Erythroblast (primary cell): ENCODE measurements around the gene SCUBE1.

ENCODE experiments used
- DNase-seq, 2 experiments: peaks; one replicate each; lab custom pipeline; 2025; lab: John Stamatoyannopoulos, UW
- GATA1 ChIP-seq: IDR thresholded peaks from 2 replicates; pipeline ENCODE4 v1.6.1; 2011; ENCODE audit warnings: low read depth, mild to moderate bottlenecking, control low read depth, low read length, moderate library complexity
- POLR2A ChIP-seq: IDR thresholded peaks from 2 replicates; pipeline ENCODE4 v1.6.1; 2011; ENCODE audit warnings: mild to moderate bottlenecking, low read length

Gene SCUBE1

DNA sequence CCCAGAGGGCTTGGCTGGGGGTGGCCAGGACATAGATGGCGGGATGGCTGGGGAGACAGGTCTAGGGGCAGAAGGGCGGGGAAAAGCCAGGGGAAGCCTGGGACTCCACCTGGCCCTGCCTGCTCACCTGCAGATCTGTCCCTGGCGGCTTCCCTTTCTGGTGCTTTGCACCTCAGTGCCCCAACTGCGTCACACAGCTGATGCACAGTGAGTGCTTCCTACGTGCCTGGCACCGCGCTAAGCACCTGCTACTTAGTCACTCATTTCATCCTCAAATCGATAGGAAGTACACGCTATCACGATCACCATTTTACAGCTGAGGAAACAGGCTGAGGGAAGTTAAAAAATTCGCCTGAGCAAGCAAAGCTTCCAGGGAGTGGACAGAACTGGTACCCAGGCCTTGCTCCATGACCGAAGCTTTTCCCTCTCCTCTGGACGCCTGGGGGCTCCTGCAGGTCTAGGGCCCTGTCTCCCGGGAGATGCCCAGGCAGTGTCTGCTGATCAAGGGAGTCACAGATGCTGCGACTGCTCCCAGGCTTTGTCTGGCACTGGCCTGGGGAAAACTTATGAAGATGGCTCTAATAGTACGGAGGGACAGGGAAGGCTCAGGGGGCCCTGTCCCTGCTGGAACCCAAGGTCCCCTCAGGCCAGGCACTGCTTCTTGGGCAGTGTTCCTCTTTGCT is 93.2 kb downstream of the SCUBE1 start:
- no peak for TF ChIP-seq POLR2A
- no peak for DNase-seq

DNA sequence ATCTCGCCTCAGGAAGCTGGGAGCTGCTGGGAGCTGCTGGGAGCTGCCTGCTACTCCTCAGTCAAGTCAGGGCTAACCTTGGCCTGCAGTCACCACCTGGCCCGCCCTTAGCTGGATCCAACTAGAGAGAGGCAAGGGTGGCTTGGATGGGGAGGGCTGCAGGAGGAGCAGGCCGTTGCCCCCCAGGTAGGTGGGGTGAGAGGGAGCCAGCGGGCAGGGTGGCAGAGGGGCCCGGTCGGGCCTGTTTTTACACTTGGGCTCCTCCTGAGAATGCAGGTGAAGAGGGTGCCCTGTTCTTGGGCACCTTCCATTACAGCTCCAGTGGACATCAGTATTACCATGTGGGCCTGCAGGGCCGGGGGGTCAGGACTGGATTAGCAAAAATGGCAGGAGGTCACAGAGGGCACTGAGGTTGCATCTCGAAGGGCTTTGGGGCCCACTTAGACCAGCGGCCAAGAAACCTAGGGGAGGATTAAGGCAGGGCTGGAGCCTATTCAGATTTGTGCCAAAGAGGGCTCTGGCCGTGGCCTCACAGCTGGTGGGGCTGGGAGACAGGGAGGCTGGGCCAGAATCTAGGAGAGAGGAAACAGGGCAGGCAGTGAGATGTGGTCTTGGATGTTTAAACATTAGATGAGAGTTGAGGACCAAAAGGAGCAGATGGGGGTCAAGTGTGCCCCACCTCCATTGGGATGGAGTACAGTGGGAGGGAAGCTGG is 95.5 kb downstream of the SCUBE1 start:
- no peak for DNase-seq
- no peak for TF ChIP-seq POLR2A
- no peak for TF ChIP-seq GATA1

DNA sequence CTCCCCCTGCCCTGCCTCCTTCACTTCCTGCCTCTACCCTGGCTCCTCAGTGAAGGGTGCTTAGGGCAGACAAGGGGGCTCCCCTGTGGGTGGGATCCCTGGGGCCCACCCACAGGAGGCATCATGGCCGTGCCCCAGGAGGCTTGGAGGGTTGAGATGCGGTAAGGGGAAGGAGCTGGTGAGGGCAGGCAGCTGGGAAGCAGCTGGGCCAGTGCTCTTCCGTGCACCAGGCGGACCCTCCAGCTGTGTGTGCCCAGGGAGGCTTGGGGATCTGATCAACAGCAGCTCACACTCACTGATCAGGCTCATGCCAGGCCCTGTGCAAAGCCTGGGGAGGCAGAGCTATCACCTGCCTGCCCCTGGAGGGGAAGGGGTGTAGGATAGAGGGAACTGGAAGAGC is 97.0 kb downstream of the SCUBE1 start:
- no peak for DNase-seq

DNA sequence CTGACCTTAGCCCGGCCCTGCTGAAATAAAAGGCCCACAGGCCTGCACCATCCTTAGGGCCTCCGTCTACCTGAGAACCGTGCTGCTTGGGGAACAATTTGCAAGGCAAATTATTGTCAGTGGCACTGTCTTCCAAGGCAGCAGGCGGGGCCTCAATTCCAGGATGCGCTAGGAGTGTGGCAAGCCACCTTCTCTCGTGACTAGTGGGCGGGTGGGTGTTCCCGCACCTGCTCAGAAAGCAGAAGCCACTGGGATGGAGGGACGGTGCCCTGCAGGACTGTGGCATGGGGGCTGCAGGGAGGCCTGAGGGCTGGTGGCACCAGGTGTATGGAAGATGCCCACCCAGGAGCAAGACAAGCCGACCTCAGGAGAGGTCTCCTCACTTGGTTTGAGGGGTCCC is 97.5 kb downstream of the SCUBE1 start:
- DNase-seq, result no peak
- TF ChIP-seq POLR2A (no peak), GATA1 (no peak)

More for the DNA sequence above, 97.0 kb downstream of the SCUBE1 start:
- TF ChIP-seq POLR2A (no peak), GATA1 (no peak)

DNA sequence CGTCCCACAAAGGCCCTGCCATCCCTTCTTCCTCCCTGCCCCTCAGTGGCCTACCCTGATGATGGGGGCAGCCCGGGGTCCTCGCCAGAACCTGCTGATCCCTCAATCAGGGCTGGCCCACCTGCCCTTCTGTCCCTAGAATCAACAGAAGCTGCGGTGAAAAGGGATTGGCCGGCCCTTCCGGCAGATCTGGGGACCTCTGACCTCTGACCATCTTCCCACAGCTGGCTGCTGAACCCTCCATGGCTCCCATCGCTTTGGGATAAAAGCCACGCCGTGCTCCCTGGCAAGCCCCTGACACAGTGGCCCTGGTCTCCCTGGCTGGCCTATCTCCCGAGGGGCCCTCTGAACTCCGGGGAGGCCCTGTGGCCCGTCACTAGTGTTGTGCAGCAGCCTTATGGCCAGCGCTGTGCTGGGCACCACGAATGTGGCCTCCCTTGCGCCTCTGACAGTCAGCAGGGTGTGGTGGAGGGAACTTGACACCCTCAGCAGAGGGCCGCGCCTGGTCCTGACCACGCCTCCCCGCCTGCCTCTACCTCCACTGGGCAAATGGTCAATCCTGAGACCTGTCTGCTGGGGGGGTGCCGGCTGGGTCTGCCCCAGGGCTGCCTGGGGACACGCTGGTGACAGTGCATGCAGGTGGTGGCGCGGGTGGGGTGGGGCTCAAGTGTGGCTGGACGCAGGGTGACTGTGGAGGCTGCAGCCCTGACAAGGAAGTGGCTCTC is 98.2 kb downstream of the SCUBE1 start:
- DNase-seq, result no peak
- TF ChIP-seq GATA1 (no peak), POLR2A (no peak)

DNA sequence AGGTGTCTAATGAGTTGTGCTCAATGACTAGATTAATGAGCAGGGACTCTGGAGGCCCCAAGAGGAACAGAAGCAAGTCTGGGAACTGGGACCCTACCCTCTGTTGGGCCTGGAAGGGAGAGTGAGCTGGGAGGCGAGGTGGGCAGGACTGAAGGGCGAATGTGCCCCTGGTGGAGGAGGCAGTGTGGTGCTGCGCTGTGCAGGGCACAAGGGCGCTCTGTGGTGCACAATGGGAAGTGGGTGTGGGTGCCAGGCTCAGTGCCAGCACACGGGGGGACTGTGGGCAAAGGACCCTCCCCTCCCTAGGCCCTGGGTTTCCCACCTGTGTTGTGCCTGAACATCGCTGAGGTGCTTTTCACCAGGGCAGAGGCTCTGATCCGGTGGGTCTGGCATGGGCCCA is 98.8 kb downstream of the SCUBE1 start:
- TF ChIP-seq GATA1 (no peak), POLR2A (no peak)
- no peak for DNase-seq

DNA sequence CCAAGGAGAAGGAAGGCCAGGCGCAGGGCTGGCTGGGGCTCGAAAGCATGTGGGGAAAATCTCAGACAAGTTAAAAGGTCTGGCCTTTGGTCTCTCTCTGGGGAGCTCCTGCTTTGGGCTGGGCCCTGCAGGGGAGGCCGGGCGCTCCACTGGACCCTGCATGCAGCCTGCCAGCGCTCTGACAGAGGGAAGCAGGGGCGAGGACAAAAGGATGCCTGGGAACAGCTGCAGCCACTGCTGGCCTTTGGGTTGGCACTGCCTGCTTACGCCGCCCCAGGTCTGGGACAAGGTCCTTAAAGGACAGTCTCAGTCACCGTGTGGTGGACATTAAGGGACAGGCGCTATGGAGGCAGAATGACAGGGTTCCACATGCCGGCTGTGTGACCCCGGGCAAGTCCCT is 99.8 kb downstream of the SCUBE1 start:
- TF ChIP-seq GATA1, result no peak
- DNase-seq, result no peak

DNA sequence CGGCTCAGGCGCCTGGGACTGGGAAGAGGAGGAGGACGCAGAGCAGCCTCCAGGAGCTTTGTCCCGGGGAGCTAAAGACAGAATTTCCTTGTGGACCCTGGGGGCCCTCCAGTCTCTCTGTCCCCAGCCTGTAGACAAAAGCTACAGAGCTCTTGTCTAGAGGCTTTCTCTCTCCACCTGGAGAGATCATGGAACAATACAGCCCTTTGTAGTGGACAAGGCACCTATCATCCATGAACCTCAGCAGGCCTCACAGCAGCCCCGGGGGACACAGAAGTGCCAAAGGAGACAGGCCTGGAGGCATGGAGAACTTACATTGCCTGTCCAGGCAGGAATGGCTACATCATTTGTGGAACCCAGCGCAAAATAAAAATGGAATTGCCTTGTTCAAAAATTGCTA is 100.5 kb downstream of the SCUBE1 start:
- TF ChIP-seq POLR2A (no peak), GATA1 (no peak)
- no peak for DNase-seq

DNA sequence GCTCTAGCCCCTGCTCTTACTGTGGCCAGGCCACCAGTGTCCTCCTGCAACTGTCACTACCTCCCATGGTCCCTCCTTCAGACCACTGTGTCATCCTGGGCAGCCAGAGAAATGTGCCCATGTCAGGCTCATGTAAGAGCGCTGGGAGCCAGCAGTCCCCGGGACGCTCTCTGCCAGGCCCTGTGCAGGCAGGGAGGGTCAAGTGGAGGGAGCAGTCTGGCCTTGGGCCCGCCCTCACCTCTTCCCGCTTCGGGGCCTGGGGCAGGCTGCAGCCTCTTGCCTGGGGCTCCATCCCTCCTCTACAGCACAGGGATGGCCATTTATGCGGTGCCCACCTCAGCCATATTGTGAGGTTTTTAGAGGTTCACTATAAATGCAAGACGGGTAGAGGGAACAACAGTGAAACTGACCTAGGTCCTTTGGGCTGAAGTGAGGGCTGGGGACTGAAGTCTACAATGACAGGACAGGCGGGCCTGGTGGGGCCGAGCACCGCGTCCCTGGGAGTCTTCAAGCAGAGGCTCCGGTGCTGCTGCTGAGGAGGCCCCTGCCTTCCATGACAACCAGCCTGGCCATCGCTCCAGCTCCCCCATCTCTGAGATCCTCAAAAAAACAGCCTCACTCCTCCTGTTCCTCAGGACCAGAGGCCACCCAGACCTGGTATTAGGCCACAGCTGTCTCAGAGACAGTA is 101.3 kb downstream of the SCUBE1 start:
- no peak for TF ChIP-seq GATA1
- no peak for DNase-seq

DNA sequence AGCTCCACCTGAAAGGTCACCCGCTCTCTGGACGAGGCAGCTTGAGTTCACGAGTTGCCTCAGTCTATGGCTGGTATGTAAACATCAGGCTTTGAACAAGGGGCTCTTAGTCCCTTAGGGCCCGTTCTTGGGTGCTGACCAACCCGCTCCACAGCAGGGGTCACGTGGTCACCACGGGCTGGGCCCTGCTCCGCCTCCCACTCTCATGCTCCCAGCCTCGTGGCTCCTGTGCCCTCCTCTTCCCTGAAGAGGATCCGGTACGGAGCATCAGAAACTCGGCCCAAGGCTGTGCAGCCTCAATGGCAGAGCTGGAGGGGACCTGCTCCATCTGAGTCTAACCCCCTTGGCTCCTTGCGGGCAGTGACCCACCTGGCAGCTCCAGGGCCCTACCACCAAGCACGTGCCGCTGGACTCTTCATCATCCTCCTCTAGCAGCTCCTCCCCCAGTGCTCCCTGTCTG is 102.0 kb downstream of the SCUBE1 start:
- DNase-seq, result no peak
- no peak for TF ChIP-seq GATA1
- no peak for TF ChIP-seq POLR2A

DNA sequence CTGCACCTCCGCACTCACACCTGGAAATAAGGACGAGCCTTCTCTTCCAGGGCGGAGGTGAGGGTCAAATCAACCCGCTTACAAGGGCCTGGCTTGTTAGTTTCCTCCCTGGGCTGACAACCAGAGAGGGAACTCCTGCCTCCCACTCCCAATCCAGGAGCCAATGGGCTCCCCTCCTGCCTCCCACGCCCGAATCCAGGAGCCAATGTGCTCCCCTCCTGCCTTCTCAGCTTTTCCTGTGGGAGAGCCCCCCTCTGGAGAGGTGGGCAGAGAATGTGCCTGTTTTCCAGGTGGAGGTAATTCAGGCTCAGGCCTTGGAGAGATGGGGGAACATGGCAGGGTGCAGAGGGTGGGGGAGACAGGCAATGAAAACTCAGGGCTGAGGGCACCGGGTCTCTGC is 102.6 kb downstream of the SCUBE1 start:
- DNase-seq, result no peak
- TF ChIP-seq GATA1 (no peak), POLR2A (no peak)

DNA sequence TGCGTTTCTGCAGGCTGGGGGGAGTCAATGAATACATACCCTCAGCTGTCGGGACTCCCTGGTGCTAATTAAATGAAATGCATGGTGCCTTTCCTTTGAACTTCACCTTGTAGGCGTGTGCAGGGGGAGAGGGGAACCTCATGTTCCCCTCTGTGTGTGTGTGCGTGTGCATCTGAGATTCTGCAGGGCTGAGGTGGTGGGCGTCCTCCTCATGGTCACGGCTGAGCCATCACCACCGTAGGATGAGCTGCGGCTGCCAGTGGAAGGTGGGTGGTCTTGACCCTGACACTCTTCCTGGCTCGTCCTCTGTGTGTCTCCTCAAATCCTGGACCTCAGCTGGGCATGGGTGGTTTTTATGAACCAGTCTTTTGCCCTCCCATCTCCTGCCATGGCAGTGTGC is 103.2 kb downstream of the SCUBE1 start:
- no peak for DNase-seq
- TF ChIP-seq POLR2A (no peak), GATA1 (no peak)

DNA sequence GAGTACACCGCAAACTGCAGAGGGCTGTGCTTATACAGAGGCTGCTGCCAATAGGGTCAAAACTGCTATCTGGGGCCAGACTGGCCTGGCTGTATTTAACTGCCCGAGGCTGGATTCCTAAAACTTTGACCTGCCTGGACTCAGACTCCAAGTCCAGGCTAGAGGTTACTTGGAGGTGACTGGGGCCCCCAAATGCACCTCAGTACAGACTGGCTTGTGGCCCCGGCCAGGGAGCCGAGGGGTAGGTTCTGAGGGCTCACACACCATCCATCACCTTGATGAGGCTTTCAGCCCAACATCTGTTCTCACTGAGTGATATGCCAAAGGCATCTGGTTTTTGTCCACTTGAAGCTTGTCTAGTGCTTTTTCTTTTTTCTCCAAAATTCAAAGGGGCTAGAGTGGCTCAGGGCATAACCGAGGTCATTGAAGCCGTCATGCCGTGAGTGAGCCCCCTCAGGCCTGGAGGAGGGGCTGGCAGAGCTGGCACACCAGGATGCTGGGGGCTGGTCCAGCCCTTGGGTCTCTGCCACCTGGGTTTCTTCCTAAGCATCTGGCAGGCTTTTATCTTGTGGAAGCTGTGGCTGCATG is 103.9 kb downstream of the SCUBE1 start:
- DNase-seq, result no peak
- TF ChIP-seq GATA1, result no peak
- TF ChIP-seq POLR2A, result no peak

DNA sequence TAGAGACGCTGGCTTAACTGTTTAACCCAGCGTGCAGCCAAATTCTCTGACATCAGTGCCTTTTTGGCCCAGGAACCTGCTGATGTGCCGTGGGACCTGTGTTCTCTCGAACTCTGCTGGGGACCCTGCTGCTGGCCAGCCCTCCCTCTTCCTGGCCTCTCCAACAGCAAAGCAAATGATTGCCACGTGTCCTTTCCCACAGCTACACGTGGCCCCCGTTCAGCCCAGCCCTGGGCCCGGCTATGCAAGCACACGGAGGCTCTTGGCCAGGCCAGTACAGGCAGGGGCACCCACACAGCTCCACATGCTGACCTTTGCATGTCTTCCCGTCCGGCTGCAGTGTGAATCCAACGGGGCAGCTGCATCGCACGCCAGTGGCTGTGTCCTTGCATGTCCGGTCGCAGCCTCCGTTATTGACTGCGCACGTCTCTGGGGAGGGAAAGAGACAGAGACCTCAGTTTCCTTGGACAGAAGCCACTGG is 104.6 kb downstream of the SCUBE1 start:
- TF ChIP-seq GATA1 (no peak), POLR2A (no peak)
- DNase-seq, result no peak
